ENCODE measurements around the gene SP140L. TPM values are rescaled to one million over a fixed set of nuclear protein-coding genes. Genes with fewer than 3 reads are reported as not detected.
"Not testable (repeated sequence)": the region's sequence is repeated elsewhere in the genome, so short reads cannot be mapped to it uniquely, and the experiment has no call there.

Gene SP140L
- total RNA-seq, 6 donors from 2014 or later = 15.5 to 38.8 (median 18.9) TPM

DNA sequence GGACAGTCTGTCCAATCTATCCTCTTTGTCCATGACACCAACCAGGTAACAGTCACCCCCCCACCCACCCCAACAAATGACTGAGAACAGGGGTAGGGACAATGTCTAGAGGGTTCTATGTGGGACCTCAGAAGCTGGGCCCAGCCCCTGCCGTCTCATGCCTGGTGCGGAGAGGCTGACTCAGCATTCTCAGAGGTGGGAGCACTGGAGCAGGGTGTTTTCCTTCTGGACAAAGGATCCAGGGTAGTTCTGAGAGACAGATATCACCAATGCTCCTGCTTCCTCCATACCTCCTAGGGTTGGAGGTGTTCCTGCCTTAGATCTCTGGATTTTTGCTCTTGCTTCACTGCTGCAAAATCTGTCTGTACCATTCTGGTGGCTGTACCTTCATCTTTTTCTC, 55.1 kb downstream of the SP140L start:
- H3K27ac ChIP-seq = no peak overlapping the region
- DNase-seq = no peak
- no peak overlapping the region for H3K4me3 ChIP-seq
- 85 to 91% methylated on average over 2 of the region's 2 CpGs for WGBS, 2 donors
- peaks cover 3 to 35% (median 9%) of the 10 kb centered on the region in 4 donors for H3K36me3 ChIP-seq
- no peaks in the 10 kb centered on the region for H3K27me3 ChIP-seq
- H3K9me3 ChIP-seq = no peaks in the 10 kb centered on the region
- no peaks in the 10 kb centered on the region for H3K4me1 ChIP-seq
- ATAC-seq (ENCODE audit: low FRiP score in 2 of 2) = no peak
- TF ChIP-seq POLR2A (IDR thresholded peaks at IDR 0.05) (no peak), CTCF (IDR thresholded peaks at IDR 0.05) (no peak), EP300 (IDR thresholded peaks at IDR 0.05) (no peak), POLR2AphosphoS5 (IDR thresholded peaks at IDR 0.05) (no peak)

DNA sequence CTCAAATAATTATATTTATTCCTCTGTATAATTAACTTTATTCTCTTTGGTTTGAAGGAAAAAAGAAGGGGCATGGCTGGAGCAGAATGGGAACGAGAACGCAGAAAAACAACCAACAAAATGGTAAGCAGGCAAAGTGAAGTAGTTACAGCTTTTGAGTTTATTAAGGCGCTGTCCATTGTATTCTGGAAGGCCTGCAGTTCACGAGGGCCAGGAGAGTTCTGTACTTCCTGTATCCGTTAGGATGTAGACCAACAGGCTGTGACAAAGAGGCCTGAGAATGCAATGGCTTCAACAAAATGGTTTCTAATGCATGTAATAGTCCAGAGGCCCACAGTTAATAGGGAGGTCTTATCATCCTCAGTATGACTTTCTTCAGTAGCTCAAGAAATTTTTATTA, 56.5 kb downstream of the SP140L start:
- WGBS, 2 donors = 66 to 78% methylated on average over 5 of the region's 5 CpGs
- no peaks in the 10 kb centered on the region for H3K27me3 ChIP-seq
- peaks cover 3 to 40% (median 9%) of the 10 kb centered on the region in 4 donors for H3K36me3 ChIP-seq
- no peaks in the 10 kb centered on the region for H3K4me1 ChIP-seq
- H3K27ac ChIP-seq = no peak overlapping the region
- no peak for ATAC-seq (ENCODE audit: low FRiP score in 2 of 2)
- H3K9me3 ChIP-seq = no peaks in the 10 kb centered on the region
- DNase-seq = no peak
- TF ChIP-seq POLR2A (IDR thresholded peaks at IDR 0.05) = no peak
- no peak for TF ChIP-seq CTCF (IDR thresholded peaks at IDR 0.05)
- TF ChIP-seq EP300 (IDR thresholded peaks at IDR 0.05) = no peak
- TF ChIP-seq POLR2AphosphoS5 (IDR thresholded peaks at IDR 0.05) = no peak
- H3K4me3 ChIP-seq = no peak overlapping the region

GRCh38 chr2:230384986-230385385, 58.0 kb downstream of the SP140L start:
- H3K36me3 ChIP-seq = peaks cover 7 to 55% (median 22%) of the 10 kb centered on the region in 4 donors
- no peaks in the 10 kb centered on the region for H3K27me3 ChIP-seq
- no peak for DNase-seq
- ATAC-seq (ENCODE audit: low FRiP score in 2 of 2) = no peak
- no peak overlapping the region for H3K4me3 ChIP-seq
- no peak overlapping the region for H3K27ac ChIP-seq
- H3K9me3 ChIP-seq = no peaks in the 10 kb centered on the region
- no peak for TF ChIP-seq EP300 (IDR thresholded peaks at IDR 0.05)
- TF ChIP-seq CTCF (IDR thresholded peaks at IDR 0.05) = no peak
- no peak for TF ChIP-seq POLR2AphosphoS5 (IDR thresholded peaks at IDR 0.05)
- TF ChIP-seq POLR2A (IDR thresholded peaks at IDR 0.05) = no peak
- no peaks in the 10 kb centered on the region for H3K4me1 ChIP-seq
- WGBS, 2 donors = 95 to 97% methylated on average over 6 of the region's 6 CpGs

GRCh38 chr2:230394301-230394700, 67.3 kb downstream of the SP140L start:
- H3K9me3 ChIP-seq = peaks cover 0 to 6% (median 5%) of the 10 kb centered on the region in 4 donors
- ATAC-seq (ENCODE audit: low FRiP score in 2 of 2) = no peak
- TF ChIP-seq EP300 (IDR thresholded peaks at IDR 0.05) = no peak
- TF ChIP-seq POLR2A (IDR thresholded peaks at IDR 0.05) = no peak
- TF ChIP-seq POLR2AphosphoS5 (IDR thresholded peaks at IDR 0.05) = no peak
- TF ChIP-seq CTCF (IDR thresholded peaks at IDR 0.05) = no peak
- WGBS, 2 donors = 92 to 94% methylated on average over 2 of the region's 2 CpGs
- peaks cover 0 to 81% (median 46%) of the 10 kb centered on the region in 4 donors for H3K36me3 ChIP-seq
- no peaks in the 10 kb centered on the region for H3K4me1 ChIP-seq
- no peak overlapping the region for H3K4me3 ChIP-seq
- no peak for DNase-seq
- no peaks in the 10 kb centered on the region for H3K27me3 ChIP-seq
- no peak overlapping the region for H3K27ac ChIP-seq

DNA sequence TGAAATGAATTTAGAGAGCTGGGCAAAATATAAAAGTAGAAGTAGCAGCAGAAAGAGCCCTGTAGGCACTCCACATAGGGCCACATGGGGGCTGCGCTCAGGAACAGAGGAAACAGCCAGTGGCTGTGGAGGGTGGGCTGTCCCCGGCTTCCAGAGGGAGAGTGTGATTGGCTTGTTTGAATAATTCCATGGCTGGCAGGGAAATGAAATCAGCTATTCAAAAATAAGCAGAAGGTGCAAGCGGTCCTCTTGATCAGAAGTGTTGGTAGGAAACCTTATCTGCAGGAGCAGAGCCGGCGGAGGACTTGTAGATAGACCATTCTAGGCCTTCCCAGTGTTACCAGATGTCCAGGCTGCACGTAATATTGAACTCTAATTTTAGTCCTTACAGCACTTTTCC, 71.7 kb downstream of the SP140L start:
- 88 to 93% methylated on average over 6 of the region's 6 CpGs for WGBS, 2 donors
- not testable (repeated sequence) for DNase-seq; H3K9me3 ChIP-seq; ATAC-seq (ENCODE audit: low FRiP score in 2 of 2); H3K4me1 ChIP-seq; H3K4me3 ChIP-seq; H3K27ac ChIP-seq; H3K27me3 ChIP-seq
- peaks cover 3 to 66% (median 27%) of the 10 kb centered on the region in 4 donors for H3K36me3 ChIP-seq

All from upper lobe of left lung (tissue), 6 donors.